ENCODE results near the gene LSM4.
"Not testable (repeated sequence)": the region's sequence is repeated elsewhere in the genome, so short reads cannot be mapped to it uniquely, and the experiment has no call there.

Gene LSM4

DNA sequence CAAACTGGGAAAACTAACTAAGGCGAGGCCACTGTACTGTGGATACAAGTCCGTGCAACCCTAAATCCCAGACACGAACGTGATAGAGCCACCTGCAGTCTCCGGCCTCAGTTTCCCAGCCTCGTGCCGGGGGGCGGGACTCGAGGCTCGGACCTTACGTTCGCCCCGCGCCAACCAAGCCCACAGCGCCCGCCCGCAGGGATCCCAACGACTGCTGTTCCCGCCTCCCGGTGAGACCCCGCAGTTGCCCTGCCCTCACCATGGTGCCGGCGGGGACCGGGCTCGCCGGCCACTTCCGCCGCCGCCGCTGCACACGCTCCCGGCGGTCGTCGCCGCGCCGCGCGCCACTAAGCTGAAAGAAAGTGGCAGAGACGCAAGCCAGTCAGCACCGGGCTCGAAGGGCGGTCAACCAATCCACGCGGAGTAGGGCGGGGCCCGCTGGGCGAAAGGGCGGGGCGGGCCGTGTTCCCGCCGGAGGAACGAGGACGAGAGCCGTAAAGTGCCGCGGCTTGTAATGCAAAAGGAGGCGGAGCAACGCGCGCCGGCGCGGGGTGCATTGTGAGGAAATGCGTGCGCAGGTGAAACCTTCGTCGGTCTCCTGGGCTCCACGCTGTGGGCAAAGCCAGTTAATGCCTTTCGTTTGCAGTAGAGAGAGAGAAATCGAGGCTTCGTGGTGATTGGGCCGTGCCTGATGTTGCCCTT, at the start of gene LSM4:
TSS of gene LSM4 (minus strand) at position 318 of the 702 bp plus-strand sequence. CDS start at position 262, 56 bp downstream.
- in situ Hi-C loops (cut with MboI; ENCODE audit: low sequenced_read_pairs) = loop anchor here (5.0 kb wide), 1 partner anchor 46 kb away; no protein-coding TSS in a partner anchor

GRCh38 chr19:18368504-18369222, 45.8 kb upstream of the LSM4 start:
- in situ Hi-C loops (cut with MboI; ENCODE audit: low sequenced_read_pairs) = no loop called here

DNA sequence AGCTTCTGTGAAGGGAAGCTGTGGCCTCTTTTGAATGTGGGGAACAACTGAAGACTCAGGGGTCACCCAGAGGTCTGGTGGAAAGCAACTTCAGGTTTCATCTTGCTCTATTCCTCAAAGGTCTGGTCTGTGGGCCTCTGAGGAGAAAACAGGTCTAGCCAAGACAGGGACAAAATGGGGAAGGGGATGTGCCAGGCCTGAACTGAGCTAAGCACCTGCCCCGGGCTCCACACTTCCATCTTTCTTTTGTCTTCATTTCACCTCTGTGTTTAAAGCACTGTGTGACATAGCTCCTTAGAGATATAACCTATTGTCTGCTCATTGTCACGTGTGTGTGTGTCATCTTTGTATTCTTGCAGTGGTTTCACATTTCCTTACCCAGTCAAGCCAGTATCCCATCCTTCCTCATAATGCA, 43.2 kb upstream of the LSM4 start:
- in situ Hi-C loops (cut with MboI; ENCODE audit: low sequenced_read_pairs) = no loop called here

GRCh38 chr19:18364826-18365528, 42.1 kb upstream of the LSM4 start:
- in situ Hi-C loops (cut with MboI; ENCODE audit: low sequenced_read_pairs) = no loop called here

GRCh38 chr19:18364277-18364825, 41.5 kb upstream of the LSM4 start:
- in situ Hi-C loops (cut with MboI; ENCODE audit: low sequenced_read_pairs) = not testable (repeated sequence)

DNA sequence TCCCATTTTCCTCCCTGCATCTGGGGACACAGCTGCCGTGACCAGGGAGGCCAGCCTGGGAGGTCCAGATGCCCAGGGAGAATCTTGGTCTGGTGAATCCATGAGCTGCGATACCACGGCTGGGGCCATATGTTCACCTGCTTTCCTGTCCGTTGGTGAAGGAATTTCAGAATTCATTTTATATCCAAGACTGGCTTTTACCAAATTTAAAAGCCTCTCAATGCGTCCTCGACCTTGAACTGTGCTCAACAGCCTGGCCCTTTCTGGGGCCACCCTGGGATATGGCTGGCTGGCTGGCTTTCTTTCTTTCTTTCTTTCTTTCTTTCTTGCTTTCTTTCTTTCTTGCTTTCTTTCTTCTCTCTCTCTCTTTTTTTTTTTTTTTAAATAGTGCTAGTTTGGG, 40.9 kb upstream of the LSM4 start:
- in situ Hi-C loops (cut with MboI; ENCODE audit: low sequenced_read_pairs) = no loop called here

GRCh38 chr19:18362934-18363542, 40.2 kb upstream of the LSM4 start:
- in situ Hi-C loops (cut with MboI; ENCODE audit: low sequenced_read_pairs) = no loop called here

DNA sequence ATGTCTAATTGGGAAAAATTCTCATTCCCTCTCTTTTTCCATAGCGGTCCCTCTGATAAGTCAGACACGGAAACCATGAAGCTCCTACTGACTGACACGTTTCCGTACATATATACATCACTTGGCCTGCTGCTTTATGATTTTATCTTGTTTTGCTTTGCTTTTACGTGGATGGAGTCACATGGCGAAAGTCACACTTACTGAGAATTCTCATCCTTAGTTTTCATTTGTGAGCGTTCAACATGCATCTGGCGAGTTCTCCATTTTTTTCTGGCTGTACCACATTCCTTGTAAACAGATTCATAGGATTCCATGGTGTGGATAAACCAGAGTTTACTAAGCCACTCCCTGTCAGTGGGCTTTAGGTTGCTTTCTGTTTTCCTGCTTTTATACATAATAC, 38.8 kb upstream of the LSM4 start:
- in situ Hi-C loops (cut with MboI; ENCODE audit: low sequenced_read_pairs) = no loop called here

- in situ Hi-C loops (cut with MboI; ENCODE audit: low sequenced_read_pairs) = no loop called here
Measured at GRCh38 chr19:18357041-18357440, 34.2 kb upstream of the LSM4 start.

GRCh38 chr19:18354743-18355142, 31.9 kb upstream of the LSM4 start:
- in situ Hi-C loops (cut with MboI; ENCODE audit: low sequenced_read_pairs) = not testable (repeated sequence)

DNA sequence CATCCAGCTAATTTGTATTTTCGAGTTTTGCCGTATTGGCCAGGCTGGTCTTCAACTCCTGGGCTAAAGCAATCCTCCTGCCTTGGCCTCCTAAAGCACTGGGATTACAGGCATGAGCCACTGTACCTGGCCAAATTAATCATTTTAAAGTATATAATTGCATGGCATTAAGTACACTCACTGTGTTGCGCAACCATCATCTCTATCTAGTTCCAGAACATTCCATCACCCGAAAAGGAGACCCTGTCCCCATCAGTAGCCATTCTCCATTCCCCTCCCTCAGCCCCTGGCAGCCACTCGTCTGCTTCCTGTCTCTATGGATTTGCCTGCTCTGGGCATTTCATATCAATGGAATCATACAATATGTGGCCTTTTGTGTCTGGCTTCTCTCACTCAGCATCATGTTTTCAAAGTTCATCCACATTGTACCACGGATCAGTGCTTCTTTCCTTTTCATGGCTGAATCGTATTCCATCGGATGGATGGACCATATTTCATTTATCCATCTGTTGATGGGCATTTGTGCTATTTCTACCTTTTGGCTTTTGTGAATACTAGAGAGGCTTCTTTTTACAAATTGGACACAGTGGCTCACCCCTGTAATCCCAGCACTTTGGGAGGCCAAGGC, 30.6 kb upstream of the LSM4 start:
- in situ Hi-C loops (cut with MboI; ENCODE audit: low sequenced_read_pairs) = no loop called here

DNA sequence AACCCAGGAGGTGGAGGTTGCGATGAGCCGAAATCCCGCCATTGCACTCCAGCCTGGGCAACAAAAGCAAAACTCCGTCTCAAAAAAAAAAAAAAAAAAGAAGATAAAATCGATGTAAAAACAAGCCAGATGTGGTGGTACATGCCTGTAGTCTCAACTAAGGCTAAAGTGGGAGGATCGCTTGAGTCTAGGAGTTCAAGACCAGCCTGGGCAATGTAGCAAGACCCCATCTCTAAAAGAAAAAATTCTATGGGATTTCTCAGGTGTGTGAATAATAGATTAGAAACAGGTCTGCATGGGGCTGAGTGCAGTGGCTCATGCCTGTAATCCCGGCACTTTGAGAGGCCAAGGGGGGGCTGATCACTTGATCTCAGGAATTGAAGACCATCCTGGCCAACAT, 28.7 kb upstream of the LSM4 start:
- in situ Hi-C loops (cut with MboI; ENCODE audit: low sequenced_read_pairs) = no loop called here

DNA sequence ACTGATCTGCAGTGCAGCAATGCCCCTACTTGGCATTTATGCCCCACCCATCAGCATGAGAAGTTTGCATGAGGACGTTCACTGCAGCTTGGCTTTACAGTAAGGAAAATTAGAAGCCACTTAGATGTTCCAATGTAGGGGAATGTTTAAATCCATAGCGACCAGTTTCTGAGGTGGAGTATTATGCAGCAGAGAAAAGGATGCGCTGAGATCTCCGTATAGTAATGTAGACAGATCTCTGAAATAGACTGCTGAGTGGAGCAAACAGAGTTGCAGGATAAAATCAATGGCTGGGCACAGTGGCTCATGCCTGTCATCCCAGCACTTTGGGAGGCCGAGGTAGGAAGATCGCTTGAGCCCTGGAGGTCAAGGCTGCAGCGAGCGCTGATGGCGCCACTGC, 27.6 kb upstream of the LSM4 start:
- in situ Hi-C loops (cut with MboI; ENCODE audit: low sequenced_read_pairs) = no loop called here

DNA sequence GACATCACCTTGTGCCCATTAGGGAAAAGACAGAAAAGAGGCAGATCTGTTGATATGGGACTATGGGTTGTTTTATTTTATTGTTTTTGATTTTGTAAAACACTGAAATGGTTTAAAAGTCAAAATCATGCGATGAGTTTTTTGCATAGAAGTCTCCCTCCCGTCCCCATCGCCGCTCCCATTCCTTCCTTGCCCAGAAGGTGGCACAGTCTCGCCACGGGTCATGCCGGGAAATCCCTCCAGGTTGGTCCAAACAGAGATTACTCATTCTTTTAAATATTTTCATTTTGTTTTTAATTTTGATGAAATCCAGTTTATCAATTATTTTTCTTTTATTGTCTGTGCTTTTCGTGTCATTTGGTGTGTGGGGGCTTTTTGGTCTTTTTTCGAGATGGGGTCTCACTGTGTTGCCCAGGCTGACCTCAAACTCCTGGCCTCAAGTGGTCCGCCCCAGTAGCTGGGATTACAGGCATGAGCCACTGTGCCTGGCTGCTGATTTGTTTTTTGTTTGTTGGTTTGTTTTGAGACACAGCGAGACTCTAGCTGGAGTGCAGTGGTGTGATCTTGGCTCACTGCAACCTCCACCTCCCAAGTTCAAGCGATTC, 26.8 kb upstream of the LSM4 start:
- in situ Hi-C loops (cut with MboI; ENCODE audit: low sequenced_read_pairs) = no loop called here

DNA sequence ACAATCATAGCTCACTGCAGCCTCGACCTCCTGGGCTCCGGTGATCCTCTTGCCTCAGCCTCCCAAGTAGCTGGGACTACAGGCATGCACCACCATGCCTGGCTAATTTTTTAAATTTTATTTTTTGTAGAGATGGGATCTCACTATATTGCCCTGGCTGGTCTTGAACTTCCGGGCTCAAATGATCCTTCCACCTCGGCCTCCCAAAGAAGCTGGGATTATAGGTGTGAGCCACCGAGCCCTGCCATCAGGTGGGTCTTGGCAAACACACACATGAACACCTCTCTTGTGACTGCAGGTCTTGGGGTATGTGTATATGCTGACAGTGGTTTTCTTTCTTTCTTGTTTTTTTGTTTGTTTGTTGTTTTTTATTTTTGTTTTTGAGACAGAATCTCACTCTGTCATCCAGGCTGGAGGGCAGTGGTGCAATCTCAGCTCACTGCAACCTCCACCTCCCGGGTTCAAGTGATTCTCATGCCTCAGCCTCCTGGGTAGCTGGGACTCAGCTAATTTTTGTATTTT, 26.0 kb upstream of the LSM4 start:
- in situ Hi-C loops (cut with MboI; ENCODE audit: low sequenced_read_pairs) = not testable (repeated sequence)

GRCh38 chr19:18348171-18348570, 25.3 kb upstream of the LSM4 start:
- in situ Hi-C loops (cut with MboI; ENCODE audit: low sequenced_read_pairs) = no loop called here

DNA sequence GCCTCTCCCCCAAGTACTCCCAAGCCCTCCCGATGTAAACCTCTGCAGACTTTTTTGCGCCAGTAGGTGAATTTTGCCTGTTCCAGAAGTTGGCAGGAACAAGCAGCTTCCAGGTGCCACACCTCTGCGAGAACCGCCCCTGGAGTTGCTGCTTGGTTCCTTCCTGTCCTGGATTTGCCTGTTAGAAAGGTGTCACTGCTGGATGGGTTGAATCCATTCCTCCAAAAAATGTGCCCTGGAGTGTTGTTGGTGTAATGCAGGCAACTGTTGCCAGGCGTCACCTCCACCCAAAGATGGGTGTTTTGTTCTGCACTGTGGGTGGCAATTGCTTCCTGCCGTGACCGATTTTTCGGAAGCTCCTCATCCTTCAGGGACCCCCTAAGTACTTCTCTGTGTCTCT, 23.2 kb upstream of the LSM4 start:
- in situ Hi-C loops (cut with MboI; ENCODE audit: low sequenced_read_pairs) = no loop called here

DNA sequence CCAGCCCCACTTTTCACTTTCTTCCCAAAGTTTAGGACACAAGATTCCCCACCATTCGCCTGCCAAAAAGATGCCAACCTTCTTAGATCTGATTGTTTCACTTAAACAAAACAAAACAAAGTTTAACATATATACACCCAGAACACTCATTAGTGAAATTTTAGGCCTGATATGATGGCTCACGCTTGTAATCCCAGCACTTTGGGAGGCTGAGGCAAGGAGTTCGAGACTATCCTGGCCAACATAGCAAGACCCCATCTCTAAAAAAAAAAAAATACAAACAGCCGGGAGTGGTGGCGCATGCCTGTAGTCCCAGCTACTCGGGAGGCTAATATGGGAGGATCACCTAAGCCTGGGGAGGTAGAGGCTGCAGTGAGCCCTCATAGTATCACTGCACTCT, 22.4 kb upstream of the LSM4 start:
- in situ Hi-C loops (cut with MboI; ENCODE audit: low sequenced_read_pairs) = no loop called here

DNA sequence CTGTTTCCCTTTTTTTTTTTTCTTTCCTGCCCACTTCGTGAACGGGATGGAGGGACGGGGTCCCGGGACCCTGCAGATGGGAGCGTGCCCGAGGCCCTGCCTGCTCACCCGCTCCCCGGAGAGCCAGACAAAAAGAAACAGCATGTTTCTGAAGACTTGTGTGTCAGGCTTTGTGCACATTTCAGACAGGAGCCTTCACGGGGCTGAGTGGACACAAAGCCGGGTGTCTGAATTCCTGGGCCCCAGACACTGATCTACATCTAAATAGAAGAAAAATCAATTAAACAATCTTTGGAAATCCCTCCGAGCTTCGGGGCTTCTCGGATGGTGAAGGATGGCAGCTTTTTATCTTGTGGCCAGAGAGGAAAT, 21.7 kb upstream of the LSM4 start:
- in situ Hi-C loops (cut with MboI; ENCODE audit: low sequenced_read_pairs) = no loop called here

GRCh38 chr19:18342090-18342632, 19.3 kb upstream of the LSM4 start:
- in situ Hi-C loops (cut with MboI; ENCODE audit: low sequenced_read_pairs) = no loop called here

Data from HL-60/S4 treated with retinoic acid at 250 ng/mL for 4 days and 3 days (cell line).